Right lobe of liver (tissue), 6 donors: Measurements from ENCODE around the gene ARHGAP33. TPM values are rescaled to one million over a fixed set of nuclear protein-coding genes. Genes with fewer than 3 reads are reported as not detected.

Experiments used
- ATAC-seq, 4 donors: fragments of 200-7000 bp; cut with Tn5 transposase; one replicate each; pipeline ENCODE4 v1.9.1; 2020; ENCODE audit warnings: mild to moderate bottlenecking in 4 of 4, moderate library complexity in 4 of 4
- DNase-seq, 3 donors: peaks; one replicate each; pipeline ENCODE4 v3.0.0-alpha.2; 2020
- H3K27ac ChIP-seq, 3 donors: fragments of 200-600 bp; one replicate each; pipeline ENCODE4 v1.8.0; 2022
- H3K27me3 ChIP-seq, 2 donors: fragments of 200-600 bp; one replicate each; pipeline ENCODE4 v1.8.0; 2022
- H3K36me3 ChIP-seq, 4 donors: fragments of 200-600 bp; sonication (generic) in 1 of 4; one replicate each; pipeline versions ENCODE4 v1.5.1 to v1.8.0; 2017 to 2022; ENCODE audit warnings: control low read depth in 1 of 4
- H3K4me1 ChIP-seq, 4 donors: fragments of 200-600 bp; sonication (generic) in 1 of 4; one replicate each; pipeline versions ENCODE4 v1.5.1 to v1.8.0; 2017 to 2022; ENCODE audit warnings: control low read depth in 1 of 4
- H3K4me3 ChIP-seq, 3 donors: fragments of 200-600 bp; one replicate each; pipeline ENCODE4 v1.8.0; 2022
- H3K9me3 ChIP-seq, 4 donors: fragments of 200-600 bp; sonication (generic) in 1 of 4; one replicate each; pipeline versions ENCODE4 v1.5.1 to v1.8.0; 2017 to 2022; ENCODE audit warnings: control low read depth in 1 of 4
- CTCF ChIP-seq, 4 donors: fragments of 200-600 bp in 3 of 4; fragments of 450-650 bp in 1 of 4; IDR thresholded peaks; one replicate each; pipeline versions ENCODE4 v1.5.1 to v1.8.0; 2016 to 2022; ENCODE audit warnings: antibody characterized with exemption in 4 of 4, mild to moderate bottlenecking in 2 of 4
- POLR2A ChIP-seq: fragments of 450-650 bp; IDR thresholded peaks from one replicate; pipeline ENCODE4 v1.6.1; 2017; ENCODE audit warnings: antibody characterized with exemption, mild to moderate bottlenecking
- WGBS: methylation state at CpG from one replicate; pipeline ENCODE4 v1.1.6; 2018; ENCODE audit warnings: low coverage, low lambda C conversion rate; ENCODE audit not compliant: insufficient coverage; ENCODE audit errors: missing lambda C conversion rate; 5-methylcytosine and 5-hydroxymethylcytosine counted together
- intact Hi-C, 2 donors: fragments of 100-400 bp; cut with DNase I; formaldehyde crosslinking; loops; one replicate each; pipeline versions ENCODE4 v1.11.2 to v1.14.1; 2022
- total RNA-seq, 6 experiments: library from RNA; depleted of rRNA in 2 of 6; stranded (reverse); fragments of >200 nt in 2 of 6; fragmentation: NEBNext Ultra II Directional in 3 of 6; extraction: Animal tissue kit (Norgen Biotek cat#: 25700) in 3 of 6; gene quantifications; one replicate each; pipeline versions ENCODE4 v1.1.0 to v1.2.4, GENCODE V29; 2016 to 2023
- donor health status: DM: no; HTN: yes; CAD: no.
- donor health status: DM: no; HTN: no; CAD: no.
- donor health status: DM: no; HTN: no; CAD: no.
- donor health status: DM: no; HTN: yes; CAD: no.
- donor health status: DM: no; HTN: yes; CAD: no.

The ARHGAP33 gene
- total RNA-seq, 6 experiments from 2014 or later = 0.37 to 5.2 (median 3.1) TPM

GRCh38 chr19:35751839-35752745 is 23.3 kb upstream of the ARHGAP33 start:
- H3K9me3 ChIP-seq = no peaks in the 10 kb centered on the region
- no peaks in the 10 kb centered on the region for H3K27me3 ChIP-seq
- DNase-seq (peak in 2 of 3 donors; percentile 12 to 76), ATAC-seq (no peak)
- no peak overlapping the region for H3K4me3 ChIP-seq
- no peak overlapping the region for H3K27ac ChIP-seq
- 67% methylated on average over 5 of the region's 14 CpGs for WGBS
- TF ChIP-seq CTCF (IDR thresholded peaks at IDR 0.05) (no peak), POLR2A (no peak)
- peaks cover 0 to 21% (median 12%) of the 10 kb centered on the region in 4 donors for H3K4me1 ChIP-seq
- intact Hi-C loops = no loop called here
- peaks cover 0 to 13% (median 5%) of the 10 kb centered on the region in 4 donors for H3K36me3 ChIP-seq

- no peaks in the 10 kb centered on the region for H3K27me3 ChIP-seq
- H3K9me3 ChIP-seq = no peaks in the 10 kb centered on the region
- TF ChIP-seq POLR2A = no peak
- no peak for TF ChIP-seq CTCF (IDR thresholded peaks at IDR 0.05)
- H3K4me3 ChIP-seq = no peak overlapping the region
- DNase-seq (peak in 1 of 3 donors; percentile 24), ATAC-seq (no peak)
- no peak overlapping the region for H3K27ac ChIP-seq
- WGBS = 100% methylated on average over 1 of the region's 20 CpGs
- H3K36me3 ChIP-seq = peaks cover 0 to 13% (median 5%) of the 10 kb centered on the region in 4 donors
- peaks cover 0 to 23% (median 12%) of the 10 kb centered on the region in 4 donors for H3K4me1 ChIP-seq
- intact Hi-C loops = no loop called here
Measured at GRCh38 chr19:35752746-35753350, 22.5 kb upstream of the ARHGAP33 start.

GRCh38 chr19:35753634-35754369 is 21.6 kb upstream of the ARHGAP33 start:
- Histone ChIP-seq H3K36me3 (peaks cover 0 to 13% (median 5%) of the 10 kb centered on the region in 4 donors), H3K4me3 (no peak overlapping the region), H3K27me3 (no peaks in the 10 kb centered on the region), H3K4me1 (peaks cover 0 to 25% (median 11%) of the 10 kb centered on the region in 4 donors), H3K9me3 (no peaks in the 10 kb centered on the region), H3K27ac (no peak overlapping the region)
- ATAC-seq = no peak
- peak in 1 of 3 donors; percentile 18 for DNase-seq
- WGBS = 91% methylated on average over 4 of the region's 20 CpGs
- TF ChIP-seq CTCF (IDR thresholded peaks at IDR 0.05) = no peak
- TF ChIP-seq POLR2A = no peak
- intact Hi-C loops = no loop called here

GRCh38 chr19:35754370-35755130 is 20.8 kb upstream of the ARHGAP33 start:
- no peak overlapping the region for H3K4me3 ChIP-seq
- DNase-seq (no peak), ATAC-seq (no peak)
- H3K9me3 ChIP-seq = no peaks in the 10 kb centered on the region
- H3K36me3 ChIP-seq = peaks cover 0 to 13% (median 5%) of the 10 kb centered on the region in 4 donors
- H3K4me1 ChIP-seq = peaks cover 0 to 20% (median 9%) of the 10 kb centered on the region in 4 donors
- no peaks in the 10 kb centered on the region for H3K27me3 ChIP-seq
- TF ChIP-seq POLR2A (no peak), CTCF (IDR thresholded peaks at IDR 0.05) (no peak)
- intact Hi-C loops = no loop called here
- WGBS = 80% methylated on average over 9 of the region's 13 CpGs
- no peak overlapping the region for H3K27ac ChIP-seq
